Measurements from ENCODE around the gene NPHP4.

NPHP4 gene

GRCh38 chr1:5947071-5947821, 45.0 kb downstream of the NPHP4 start:
- no peak for DNase-seq

GRCh38 chr1:5945445-5945844, 46.8 kb downstream of the NPHP4 start:
- DNase-seq, result no peak

- DNase-seq, result no peak
These were observed 47.4 kb downstream of the NPHP4 start for GRCh38 chr1:5944843-5945167.

GRCh38 chr1:5944154-5944842, 47.9 kb downstream of the NPHP4 start:
- no peak for DNase-seq

- no peak for DNase-seq
These were observed 48.7 kb downstream of the NPHP4 start for GRCh38 chr1:5943343-5944124.

GRCh38 chr1:5941671-5942070, 50.6 kb downstream of the NPHP4 start:
- no peak for DNase-seq

- DNase-seq, result no peak
These were observed 51.4 kb downstream of the NPHP4 start for GRCh38 chr1:5940723-5941407.

- no peak for DNase-seq
These were observed 52.7 kb downstream of the NPHP4 start for GRCh38 chr1:5939271-5940170.

- DNase-seq, result no peak
These were observed 54.1 kb downstream of the NPHP4 start for GRCh38 chr1:5938101-5938646.

- no peak for DNase-seq
These were observed 54.8 kb downstream of the NPHP4 start for GRCh38 chr1:5937373-5937857.

GRCh38 chr1:5936621-5937372, 55.4 kb downstream of the NPHP4 start:
- DNase-seq, result no peak

- DNase-seq, result no peak
These were observed 56.1 kb downstream of the NPHP4 start for GRCh38 chr1:5936126-5936525.

- DNase-seq, result no peak
These were observed 57.2 kb downstream of the NPHP4 start for GRCh38 chr1:5935026-5935425.

GRCh38 chr1:5934058-5934884, 58.0 kb downstream of the NPHP4 start:
- no peak for DNase-seq

- no peak for DNase-seq
These were observed 58.6 kb downstream of the NPHP4 start for GRCh38 chr1:5933676-5934057.

- DNase-seq, result no peak
These were observed 59.2 kb downstream of the NPHP4 start for GRCh38 chr1:5933050-5933449.

GRCh38 chr1:5928714-5929400, 63.4 kb downstream of the NPHP4 start:
- no peak for DNase-seq

- DNase-seq, result no peak
These were observed 64.5 kb downstream of the NPHP4 start for GRCh38 chr1:5927506-5928370.

Measured in KG1 (cell line).